Measurements from ENCODE around the gene OR2G6.
"Not testable (repeated sequence)": the region's sequence is repeated elsewhere in the genome, so short reads cannot be mapped to it uniquely, and the experiment has no call there.

Gene OR2G6

GRCh38 chr1:248574657-248575056 is 66.8 kb downstream of the OR2G6 start, which contains the start of gene OR2T34:
Gene OR2T34, minus strand, starts transcription at chr1:248574757. Its CDS starts 0 bp downstream, at chr1:248574757.
- not testable (repeated sequence) for DNase-seq (ENCODE audit: low read depth)

GRCh38 chr1:248576260-248576980 is 68.5 kb downstream of the OR2G6 start:
- DNase-seq (ENCODE audit: low read depth): no peak

Data from stimulated activated CD8-positive, alpha-beta memory T cell treated with anti-CD3 and anti-CD28 coated beads, Interleukin-15, amount 100 ng/mL, for 1 hour (primary cell).